HL-60 (cell line): ENCODE data around the gene PRSS50.

Source experiments
- GABPA ChIP-seq: IDR thresholded peaks from 2 replicates; pipeline ENCODE4 v1.6.1; 2012; ENCODE audit warnings: low read depth
- POLR2AphosphoS5 ChIP-seq: IDR thresholded peaks from 2 replicates; pipeline ENCODE4 v1.6.1; 2012; ENCODE audit warnings: low read depth
- REST ChIP-seq: IDR thresholded peaks from 2 replicates; pipeline ENCODE4 v1.6.1; 2012; ENCODE audit warnings: low read depth; ENCODE audit not compliant: insufficient replicate concordance
- SPI1 ChIP-seq: IDR thresholded peaks from 2 replicates; pipeline ENCODE4 v1.6.1; 2012; ENCODE audit warnings: low read depth, mild to moderate bottlenecking, borderline replicate concordance
- TF ChIP-seq, protein P1 (sequence below): IDR thresholded peaks from one replicate; pipeline ENCODE4 v1.5.1; 2011; ENCODE audit warnings: low read length, control low read depth, inconsistent platforms; ENCODE audit not compliant: insufficient read depth

GRCh38 chr3:46703013-46703520, 14.6 kb downstream of the PRSS50 start:
- TF ChIP-seq, protein P1, sequence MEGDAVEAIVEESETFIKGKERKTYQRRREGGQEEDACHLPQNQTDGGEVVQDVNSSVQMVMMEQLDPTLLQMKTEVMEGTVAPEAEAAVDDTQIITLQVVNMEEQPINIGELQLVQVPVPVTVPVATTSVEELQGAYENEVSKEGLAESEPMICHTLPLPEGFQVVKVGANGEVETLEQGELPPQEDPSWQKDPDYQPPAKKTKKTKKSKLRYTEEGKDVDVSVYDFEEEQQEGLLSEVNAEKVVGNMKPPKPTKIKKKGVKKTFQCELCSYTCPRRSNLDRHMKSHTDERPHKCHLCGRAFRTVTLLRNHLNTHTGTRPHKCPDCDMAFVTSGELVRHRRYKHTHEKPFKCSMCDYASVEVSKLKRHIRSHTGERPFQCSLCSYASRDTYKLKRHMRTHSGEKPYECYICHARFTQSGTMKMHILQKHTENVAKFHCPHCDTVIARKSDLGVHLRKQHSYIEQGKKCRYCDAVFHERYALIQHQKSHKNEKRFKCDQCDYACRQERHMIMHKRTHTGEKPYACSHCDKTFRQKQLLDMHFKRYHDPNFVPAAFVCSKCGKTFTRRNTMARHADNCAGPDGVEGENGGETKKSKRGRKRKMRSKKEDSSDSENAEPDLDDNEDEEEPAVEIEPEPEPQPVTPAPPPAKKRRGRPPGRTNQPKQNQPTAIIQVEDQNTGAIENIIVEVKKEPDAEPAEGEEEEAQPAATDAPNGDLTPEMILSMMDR = no peak
- no peak for TF ChIP-seq REST
- TF ChIP-seq GABPA = no peak
- TF ChIP-seq POLR2AphosphoS5 = no peak
- no peak for TF ChIP-seq SPI1
